ENCODE results near the gene NT5E. TPM values are rescaled to one million over a fixed set of nuclear protein-coding genes. Genes with fewer than 3 reads are reported as not detected.
A peak's percentile ranks its signal among the peaks of the same experiment; 100 is the strongest.

The NT5E gene
- total and polyA plus RNA-seq, 2 donors (not counting 3 experiments of a cell fraction or from before 2014, with no cell fraction given) = 59.3 to 115 TPM

- no peaks in the 10 kb centered on the region for H3K79me2 ChIP-seq (ENCODE audit: control insufficient read depth, insufficient read depth, low read length)
- H4K20me1 ChIP-seq (replicated peaks; ENCODE audit: control insufficient read depth, extremely low read depth, insufficient read depth, low read length) = no peaks in the 10 kb centered on the region
- no peaks in the 10 kb centered on the region for H3K27me3 ChIP-seq (ENCODE audit: control insufficient read depth in 2 of 2, insufficient read depth in 2 of 2, low read length in 2 of 2)
- H3K27ac ChIP-seq (ENCODE audit: insufficient read depth, low read depth, low read length) = no peak overlapping the region
- no peaks in the 10 kb centered on the region for H3K9me3 ChIP-seq (replicated peaks; ENCODE audit: control insufficient read depth, insufficient read depth, low read length)
- dilution Hi-C loops (cut with MboI; ENCODE audit: extremely low pct_ligation_motif_present, low sequenced_read_pairs) (no loop called here), intact Hi-C loops (cut with micrococcal nuclease) (no loop called here)
- TF ChIP-seq POLR2AphosphoS5 (IDR thresholded peaks at IDR 0.05; ENCODE audit: insufficient read depth, low read depth, low read length) (no peak), FOS (IDR thresholded peaks at IDR 0.05; ENCODE audit: borderline replicate concordance, insufficient read depth, low read length) (no peak), EZH2 (IDR thresholded peaks at IDR 0.05; ENCODE audit: borderline replicate concordance, low read depth, low read length, severe bottlenecking) (no peak), JUN (IDR thresholded peaks at IDR 0.05; ENCODE audit: borderline replicate concordance, insufficient read depth, insufficient read length, low read depth) (no peak), GATA2 (IDR thresholded peaks at IDR 0.05; ENCODE audit: insufficient read depth, insufficient read length, low read depth, low read length) (no peak), CTCF (IDR thresholded peaks at IDR 0.05; ENCODE audit: extremely low read depth in 1 of 2, insufficient read depth in 1 of 2, low read depth in 1 of 2, low read length in 2 of 2) (no peak), MYC (IDR thresholded peaks at IDR 0.05; ENCODE audit: low read depth, low read length) (no peak), POLR2A (IDR thresholded peaks at IDR 0.05; ENCODE audit: low read depth, low read length) (no peak), MAX (IDR thresholded peaks at IDR 0.05; ENCODE audit: insufficient read depth, insufficient read length) (no peak)
- H3K4me3 ChIP-seq (replicated peaks in 1 of 3; ENCODE audit: insufficient read depth in 1 of 3, low read depth in 1 of 3, low read length in 3 of 3) = no peak overlapping the region
- no peak overlapping the region for H3K9ac ChIP-seq (replicated peaks; ENCODE audit: extremely low read depth, insufficient read depth, low read length)
- no peak overlapping the region for H3K4me2 ChIP-seq (ENCODE audit: insufficient read depth, low read length)
- no peaks in the 10 kb centered on the region for H3K36me3 ChIP-seq (ENCODE audit: control insufficient read depth in 2 of 2, extremely low read depth in 1 of 2, insufficient read depth in 2 of 2, low read length in 2 of 2)
- ChIA-PET CTCF (no interaction called here), POLR2A (no interaction called here)
- H3K4me1 ChIP-seq (ENCODE audit: control insufficient read depth, extremely low read depth, insufficient read depth, low read length) = no peaks in the 10 kb centered on the region
- FAIRE-seq (no peak), DNase-seq (ENCODE audit: low read depth, low spot score) (peak; percentile 28)
- BruUV-seq (replicated peaks) = no TSS peak
- H3K9me1 ChIP-seq (replicated peaks; ENCODE audit: control insufficient read depth, extremely low read depth, insufficient read depth, low read length) = no peaks in the 10 kb centered on the region
- H2AFZ ChIP-seq (ENCODE audit: low read depth, low read length) = no peak overlapping the region
Measured at GRCh38 chr6:85435851-85436250, 14.0 kb upstream of the NT5E start.
